ENCODE data around the gene STPG2. TPM values are rescaled to one million over a fixed set of nuclear protein-coding genes. Genes with fewer than 3 reads are reported as not detected.
"Not testable (repeated sequence)": the region's sequence is repeated elsewhere in the genome, so short reads cannot be mapped to it uniquely, and the experiment has no call there.

Gene STPG2
- polyA plus RNA-seq, 1 donor: 0.36 TPM

DNA sequence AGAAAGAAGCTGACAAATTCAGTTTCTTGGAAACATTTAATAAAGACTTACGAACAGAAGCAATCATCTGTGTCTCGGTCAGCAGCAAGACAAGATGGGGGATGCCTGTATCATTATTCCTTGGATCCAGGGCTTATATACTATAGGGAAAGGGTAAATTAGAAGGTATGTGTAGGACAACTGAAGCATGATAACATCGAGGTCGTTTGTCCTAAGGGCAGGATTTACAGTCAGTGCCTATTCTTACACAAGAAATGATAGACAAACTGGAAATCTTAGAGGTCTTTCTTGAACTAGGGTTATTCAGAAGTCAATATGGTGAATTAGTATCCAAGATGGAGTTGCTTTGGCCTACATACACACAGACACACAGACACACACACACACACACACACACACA lies 553.0 kb downstream of the STPG2 start:
- no peaks in the 10 kb centered on the region for H3K36me3 ChIP-seq (ENCODE audit: control insufficient read depth, insufficient read depth, low read length)
- no peak overlapping the region for H3K27ac ChIP-seq (ENCODE audit: low read length)
- WGBS (ENCODE audit: insufficient coverage, low lambda C conversion rate): 100% methylated on average over 3 of the region's 4 CpGs
- no peak overlapping the region for H3K4me3 ChIP-seq (ENCODE audit: low read length)
- no peaks in the 10 kb centered on the region for H3K9me3 ChIP-seq (ENCODE audit: control insufficient read depth, low read depth, low read length)
- no peaks in the 10 kb centered on the region for H3K4me1 ChIP-seq (ENCODE audit: control insufficient read depth, insufficient read depth, low read length)
- no peak for DNase-seq
- H3K27me3 ChIP-seq (ENCODE audit: control insufficient read depth, insufficient read depth, low read length): no peaks in the 10 kb centered on the region

DNA sequence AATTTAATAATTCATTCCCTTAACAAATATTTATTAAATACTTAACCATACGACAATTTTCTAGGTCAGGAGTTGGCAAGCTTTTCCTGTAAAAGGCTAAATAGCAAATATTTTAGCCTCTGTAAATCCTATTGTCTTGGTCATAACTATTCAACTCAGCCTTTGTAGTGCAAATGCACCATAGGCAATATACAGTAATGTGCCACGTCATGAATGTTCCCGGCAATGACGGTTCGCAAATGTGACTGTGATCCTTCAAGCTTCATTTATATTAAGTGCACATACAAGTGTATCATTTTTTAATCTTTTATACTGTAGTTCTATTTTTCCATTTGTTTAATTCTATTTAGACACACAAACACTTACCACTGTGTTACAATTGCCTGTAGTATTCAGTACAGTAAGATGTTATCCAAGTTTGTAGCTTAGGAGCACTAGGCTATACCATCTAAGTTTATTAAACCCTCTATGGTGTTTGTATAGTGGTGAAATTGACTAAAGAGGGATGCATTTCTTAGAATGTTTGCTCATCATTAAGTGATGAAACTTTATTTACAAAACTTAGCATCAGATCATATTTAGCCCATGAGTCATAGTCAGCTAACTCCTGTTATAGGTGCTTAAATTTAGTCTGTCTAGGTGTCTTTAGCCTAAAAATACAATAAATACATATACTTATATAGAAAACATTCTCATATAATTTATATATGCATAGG lies 553.6 kb downstream of the STPG2 start:
- 91% methylated on average over 5 of the region's 5 CpGs for WGBS (ENCODE audit: insufficient coverage, low lambda C conversion rate)
- H3K4me1 ChIP-seq (ENCODE audit: control insufficient read depth, insufficient read depth, low read length): no peaks in the 10 kb centered on the region
- no peak overlapping the region for H3K4me3 ChIP-seq (ENCODE audit: low read length)
- H3K9me3 ChIP-seq (ENCODE audit: control insufficient read depth, low read depth, low read length): no peaks in the 10 kb centered on the region
- H3K27ac ChIP-seq (ENCODE audit: low read length): no peak overlapping the region
- no peaks in the 10 kb centered on the region for H3K27me3 ChIP-seq (ENCODE audit: control insufficient read depth, insufficient read depth, low read length)
- no peaks in the 10 kb centered on the region for H3K36me3 ChIP-seq (ENCODE audit: control insufficient read depth, insufficient read depth, low read length)
- DNase-seq: no peak

DNA sequence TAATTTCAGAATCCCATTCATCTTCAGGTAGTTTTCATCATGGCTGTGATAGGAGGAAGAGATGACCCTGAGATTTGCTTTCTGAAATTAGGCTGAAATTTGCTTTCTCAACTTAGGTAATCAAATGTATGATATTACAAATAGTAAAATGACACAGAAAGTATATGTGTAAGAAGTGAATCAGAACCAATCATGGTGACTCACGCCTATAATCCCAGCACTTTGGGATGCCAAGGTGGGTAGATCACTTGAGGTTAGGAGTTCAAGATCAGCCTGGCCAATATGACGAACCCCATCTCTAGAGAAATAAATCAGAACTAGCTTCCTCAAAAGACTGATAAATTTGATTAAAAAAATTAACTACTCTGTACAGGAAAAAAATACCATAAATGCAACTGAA lies 555.4 kb downstream of the STPG2 start:
- Histone ChIP-seq H3K36me3 (ENCODE audit: control insufficient read depth, insufficient read depth, low read length) (no peaks in the 10 kb centered on the region), H3K27me3 (ENCODE audit: control insufficient read depth, insufficient read depth, low read length) (no peaks in the 10 kb centered on the region), H3K9me3 (ENCODE audit: control insufficient read depth, low read depth, low read length) (no peaks in the 10 kb centered on the region), H3K27ac (ENCODE audit: low read length) (no peak overlapping the region), H3K4me3 (ENCODE audit: low read length) (no peak overlapping the region), H3K4me1 (ENCODE audit: control insufficient read depth, insufficient read depth, low read length) (no peaks in the 10 kb centered on the region)
- WGBS (ENCODE audit: insufficient coverage, low lambda C conversion rate): 100% methylated on average over 1 of the region's 2 CpGs
- DNase-seq: no peak

DNA sequence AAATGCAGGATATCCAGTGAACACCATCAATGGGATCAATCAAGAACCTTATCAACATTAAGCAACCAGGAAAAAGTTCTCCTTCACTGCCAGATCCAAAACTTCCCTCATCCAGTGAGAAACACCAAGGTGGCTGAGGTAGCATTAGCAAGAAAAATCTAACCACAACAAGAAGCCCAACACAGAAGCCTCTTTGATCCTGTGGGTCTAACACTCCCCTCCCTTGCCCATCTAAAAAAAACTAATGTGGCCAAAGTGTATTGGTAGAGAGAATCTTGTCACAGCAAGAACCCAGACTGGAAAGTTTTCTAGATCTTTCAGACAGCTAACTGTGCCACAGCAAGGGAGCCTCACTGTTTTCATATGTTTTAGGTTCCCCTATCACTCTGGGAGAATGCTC lies 558.0 kb downstream of the STPG2 start:
- Histone ChIP-seq H3K27me3 (ENCODE audit: control insufficient read depth, insufficient read depth, low read length) (no peaks in the 10 kb centered on the region), H3K4me1 (ENCODE audit: control insufficient read depth, insufficient read depth, low read length) (no peaks in the 10 kb centered on the region), H3K36me3 (ENCODE audit: control insufficient read depth, insufficient read depth, low read length) (no peaks in the 10 kb centered on the region), H3K9me3 (ENCODE audit: control insufficient read depth, low read depth, low read length) (no peaks in the 10 kb centered on the region), H3K27ac (ENCODE audit: low read length) (no peak overlapping the region), H3K4me3 (ENCODE audit: low read length) (no peak overlapping the region)
- no peak for DNase-seq

DNA sequence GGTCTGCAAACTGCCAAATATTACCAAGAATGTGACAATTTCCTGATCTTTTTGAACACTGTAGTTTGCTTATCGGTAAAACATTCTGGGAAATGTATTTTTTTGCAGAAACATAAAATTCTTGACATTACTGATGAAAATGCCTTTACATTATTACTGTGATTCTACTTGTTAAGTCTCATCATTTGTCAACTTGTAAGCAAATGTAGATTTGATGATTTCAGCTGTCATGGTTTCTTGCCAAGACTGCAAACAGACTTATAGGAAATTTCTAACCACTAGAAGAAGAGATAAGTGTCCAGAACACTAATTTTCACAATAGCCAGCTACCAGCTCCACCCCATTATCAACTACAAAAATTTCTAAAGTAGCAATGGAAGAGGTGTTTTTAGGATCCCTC lies 560.4 kb downstream of the STPG2 start:
- Histone ChIP-seq H3K4me1 (ENCODE audit: control insufficient read depth, insufficient read depth, low read length) (no peaks in the 10 kb centered on the region), H3K27me3 (ENCODE audit: control insufficient read depth, insufficient read depth, low read length) (no peaks in the 10 kb centered on the region), H3K9me3 (ENCODE audit: control insufficient read depth, low read depth, low read length) (no peaks in the 10 kb centered on the region), H3K4me3 (ENCODE audit: low read length) (no peak overlapping the region), H3K27ac (ENCODE audit: low read length) (no peak overlapping the region), H3K36me3 (ENCODE audit: control insufficient read depth, insufficient read depth, low read length) (no peaks in the 10 kb centered on the region)
- DNase-seq: no peak
- no CpG with 5 or more reads among the region's 1 CpG for WGBS (ENCODE audit: insufficient coverage, low lambda C conversion rate)

DNA sequence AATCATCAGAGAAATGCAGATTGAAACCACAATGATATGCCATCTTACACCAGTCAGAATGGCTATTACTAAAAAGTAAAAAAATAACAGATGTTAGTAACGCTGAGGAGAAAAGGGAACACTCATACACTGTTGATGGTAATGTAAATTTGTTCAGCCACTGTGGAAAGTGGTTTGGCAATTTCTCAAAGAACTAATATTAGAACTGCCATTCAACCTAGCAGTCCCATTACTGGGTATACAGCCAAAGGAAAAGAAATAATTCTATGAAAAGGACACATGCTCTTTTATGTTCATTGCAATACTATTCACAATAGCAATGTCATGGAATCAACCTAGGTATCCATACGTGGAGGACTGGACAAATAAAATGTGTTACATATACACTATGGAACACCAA lies 566.3 kb downstream of the STPG2 start:
- no peak for DNase-seq
- no peak overlapping the region for H3K4me3 ChIP-seq (ENCODE audit: low read length)
- H3K27me3 ChIP-seq (ENCODE audit: control insufficient read depth, insufficient read depth, low read length): no peaks in the 10 kb centered on the region
- H3K4me1 ChIP-seq (ENCODE audit: control insufficient read depth, insufficient read depth, low read length): no peaks in the 10 kb centered on the region
- H3K9me3 ChIP-seq (ENCODE audit: control insufficient read depth, low read depth, low read length): peaks cover 3% of the 10 kb centered on the region
- H3K36me3 ChIP-seq (ENCODE audit: control insufficient read depth, insufficient read depth, low read length): no peaks in the 10 kb centered on the region
- H3K27ac ChIP-seq (ENCODE audit: low read length): no peak overlapping the region
- WGBS (ENCODE audit: insufficient coverage, low lambda C conversion rate): 100% methylated on average over 1 of the region's 2 CpGs

DNA sequence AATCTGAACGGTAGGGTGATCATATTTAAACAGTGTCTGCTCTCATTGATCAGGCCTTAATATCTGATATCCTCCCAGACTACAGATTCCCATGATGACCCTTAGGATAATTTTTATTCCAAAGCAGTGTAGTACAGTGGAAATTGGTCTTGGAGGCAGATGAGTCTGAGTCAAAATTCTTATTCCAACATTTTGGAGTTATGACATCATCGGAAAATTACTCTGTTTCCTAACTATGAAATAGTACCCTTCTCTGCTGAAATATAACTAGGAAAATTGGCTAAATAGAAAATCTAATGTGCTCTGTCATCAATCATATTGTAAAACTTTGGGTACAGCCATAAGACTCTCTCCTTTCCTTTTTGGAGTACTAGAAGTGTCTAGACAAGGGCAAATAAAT lies 583.3 kb downstream of the STPG2 start:
- DNase-seq: no peak
- Histone ChIP-seq H3K27ac (ENCODE audit: low read length) (no peak overlapping the region), H3K4me1 (ENCODE audit: control insufficient read depth, insufficient read depth, low read length) (no peaks in the 10 kb centered on the region), H3K27me3 (ENCODE audit: control insufficient read depth, insufficient read depth, low read length) (no peaks in the 10 kb centered on the region), H3K9me3 (ENCODE audit: control insufficient read depth, low read depth, low read length) (no peaks in the 10 kb centered on the region), H3K36me3 (ENCODE audit: control insufficient read depth, insufficient read depth, low read length) (no peaks in the 10 kb centered on the region), H3K4me3 (ENCODE audit: low read length) (no peak overlapping the region)
- 100% methylated on average over 1 of the region's 2 CpGs for WGBS (ENCODE audit: insufficient coverage, low lambda C conversion rate)

DNA sequence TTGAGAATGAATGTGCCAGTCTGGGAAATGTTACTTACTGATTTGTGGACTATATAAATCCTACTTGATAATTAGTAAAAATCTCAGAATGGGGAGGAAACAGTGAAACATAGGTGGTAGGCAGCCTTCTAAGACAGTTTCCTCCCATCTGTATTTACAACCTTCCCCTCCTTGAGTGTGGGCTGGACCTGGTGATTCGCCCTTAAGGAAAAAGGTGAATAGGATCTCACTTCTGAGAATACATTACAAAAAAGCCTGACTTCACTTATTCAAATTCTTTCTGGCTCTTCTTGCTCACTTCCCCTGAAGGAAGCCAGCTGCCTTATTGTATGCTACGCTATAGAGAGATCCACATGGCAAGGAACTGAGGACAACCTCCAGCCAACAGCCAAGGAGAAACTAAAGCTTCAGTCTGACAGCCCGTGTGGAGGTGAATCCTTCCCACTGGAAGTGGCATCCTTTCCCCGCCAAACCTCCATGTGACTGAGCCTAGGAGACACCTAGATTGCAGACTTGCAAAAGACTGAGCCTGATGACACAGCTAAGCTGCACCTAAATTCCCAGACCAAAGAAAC lies 585.0 kb downstream of the STPG2 start:
- H3K9me3 ChIP-seq (ENCODE audit: control insufficient read depth, low read depth, low read length): no peaks in the 10 kb centered on the region
- H3K27ac ChIP-seq (ENCODE audit: low read length): no peak overlapping the region
- H3K27me3 ChIP-seq (ENCODE audit: control insufficient read depth, insufficient read depth, low read length): no peaks in the 10 kb centered on the region
- no peak overlapping the region for H3K4me3 ChIP-seq (ENCODE audit: low read length)
- WGBS (ENCODE audit: insufficient coverage, low lambda C conversion rate): no CpG with 5 or more reads among the region's 4 CpGs
- no peak for DNase-seq
- no peaks in the 10 kb centered on the region for H3K36me3 ChIP-seq (ENCODE audit: control insufficient read depth, insufficient read depth, low read length)
- no peaks in the 10 kb centered on the region for H3K4me1 ChIP-seq (ENCODE audit: control insufficient read depth, insufficient read depth, low read length)

DNA sequence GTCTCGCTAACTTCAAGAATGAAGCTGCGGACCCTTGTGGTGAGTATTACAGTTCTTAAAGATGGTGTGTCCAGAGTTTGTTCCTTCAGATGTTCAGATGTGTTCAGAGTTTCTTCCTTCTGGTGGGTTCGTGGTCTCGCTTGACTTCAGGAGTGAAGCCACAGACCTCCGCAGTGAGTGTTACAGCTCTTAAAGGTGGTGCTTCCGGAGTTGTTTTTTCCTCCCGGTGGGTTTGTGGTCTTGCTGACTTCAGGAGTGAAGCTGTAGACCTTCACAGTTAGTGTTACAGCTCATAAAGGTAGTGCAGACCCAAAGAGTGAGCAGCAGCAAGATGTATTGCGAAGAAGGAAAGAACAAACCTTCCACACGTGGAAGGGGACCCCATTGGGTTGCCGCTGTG lies 592.6 kb downstream of the STPG2 start:
- not testable (repeated sequence) for H3K9me3 ChIP-seq (ENCODE audit: control insufficient read depth, low read depth, low read length); H3K27me3 ChIP-seq (ENCODE audit: control insufficient read depth, insufficient read depth, low read length); H3K27ac ChIP-seq (ENCODE audit: low read length); DNase-seq; H3K36me3 ChIP-seq (ENCODE audit: control insufficient read depth, insufficient read depth, low read length); H3K4me3 ChIP-seq (ENCODE audit: low read length); H3K4me1 ChIP-seq (ENCODE audit: control insufficient read depth, insufficient read depth, low read length)
- no CpG with 5 or more reads among the region's 10 CpGs for WGBS (ENCODE audit: insufficient coverage, low lambda C conversion rate)

DNA sequence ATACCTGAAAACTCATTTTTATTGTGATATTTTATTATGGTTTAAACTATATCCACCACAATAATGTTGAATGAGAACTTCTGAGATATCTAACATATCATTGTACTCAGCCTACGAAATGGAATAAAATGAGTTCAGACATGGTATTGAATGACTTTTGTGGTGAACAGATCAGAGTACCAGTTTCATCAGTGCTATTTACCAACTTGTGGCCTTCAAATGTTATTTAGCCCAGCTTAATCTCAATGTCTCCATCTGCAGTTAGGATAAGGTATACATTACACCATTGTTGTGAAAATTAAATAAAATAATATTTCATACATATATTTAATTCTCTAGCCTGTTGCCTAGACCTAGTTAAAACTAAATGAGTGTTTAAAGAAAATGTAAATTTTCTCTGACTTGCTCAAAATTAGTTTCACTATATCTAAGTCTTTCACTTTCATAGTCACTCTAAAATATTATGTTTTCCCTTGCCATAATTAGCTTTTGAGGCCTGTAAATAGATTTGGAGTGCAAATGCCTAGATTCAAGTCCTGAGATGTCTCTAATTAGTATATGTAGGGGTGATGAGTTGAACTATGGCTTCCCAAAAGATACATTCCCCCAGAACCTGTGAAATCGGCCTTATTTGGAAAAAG lies 594.2 kb downstream of the STPG2 start:
- WGBS (ENCODE audit: insufficient coverage, low lambda C conversion rate): no CpG with 5 or more reads among the region's 2 CpGs
- H3K4me3 ChIP-seq (ENCODE audit: low read length): no peak overlapping the region
- H3K27me3 ChIP-seq (ENCODE audit: control insufficient read depth, insufficient read depth, low read length): no peaks in the 10 kb centered on the region
- no peak for DNase-seq
- no peak overlapping the region for H3K27ac ChIP-seq (ENCODE audit: low read length)
- no peaks in the 10 kb centered on the region for H3K4me1 ChIP-seq (ENCODE audit: control insufficient read depth, insufficient read depth, low read length)
- H3K36me3 ChIP-seq (ENCODE audit: control insufficient read depth, insufficient read depth, low read length): no peaks in the 10 kb centered on the region
- no peaks in the 10 kb centered on the region for H3K9me3 ChIP-seq (ENCODE audit: control insufficient read depth, low read depth, low read length)

DNA sequence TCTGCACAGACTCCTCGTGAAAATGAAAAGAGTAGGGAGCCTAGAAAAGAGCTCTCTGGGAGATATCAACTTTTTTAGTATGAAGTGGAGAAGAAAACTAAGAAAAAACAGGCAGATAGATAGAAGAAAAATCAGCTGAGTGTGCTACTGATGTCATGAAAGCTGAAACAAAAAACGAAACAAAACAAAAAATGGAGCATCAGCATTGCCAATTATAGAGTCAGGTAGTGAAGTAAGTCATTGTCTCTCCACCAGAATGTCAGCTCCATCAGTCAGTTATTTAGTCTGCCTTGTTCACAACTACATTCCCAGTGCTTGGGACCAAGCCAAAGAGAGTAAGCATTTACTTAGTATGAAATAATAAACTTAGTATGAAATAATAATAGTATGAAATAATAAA lies 595.1 kb downstream of the STPG2 start:
- no peaks in the 10 kb centered on the region for H3K4me1 ChIP-seq (ENCODE audit: control insufficient read depth, insufficient read depth, low read length)
- WGBS (ENCODE audit: insufficient coverage, low lambda C conversion rate): 88% methylated on average over 1 of the region's 2 CpGs
- H3K27me3 ChIP-seq (ENCODE audit: control insufficient read depth, insufficient read depth, low read length): no peaks in the 10 kb centered on the region
- no peaks in the 10 kb centered on the region for H3K9me3 ChIP-seq (ENCODE audit: control insufficient read depth, low read depth, low read length)
- no peak overlapping the region for H3K27ac ChIP-seq (ENCODE audit: low read length)
- no peak overlapping the region for H3K4me3 ChIP-seq (ENCODE audit: low read length)
- no peak for DNase-seq
- no peaks in the 10 kb centered on the region for H3K36me3 ChIP-seq (ENCODE audit: control insufficient read depth, insufficient read depth, low read length)
